ENCODE measurements around the gene HSPB8.

The HSPB8 gene, protein sequence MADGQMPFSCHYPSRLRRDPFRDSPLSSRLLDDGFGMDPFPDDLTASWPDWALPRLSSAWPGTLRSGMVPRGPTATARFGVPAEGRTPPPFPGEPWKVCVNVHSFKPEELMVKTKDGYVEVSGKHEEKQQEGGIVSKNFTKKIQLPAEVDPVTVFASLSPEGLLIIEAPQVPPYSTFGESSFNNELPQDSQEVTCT

DNA sequence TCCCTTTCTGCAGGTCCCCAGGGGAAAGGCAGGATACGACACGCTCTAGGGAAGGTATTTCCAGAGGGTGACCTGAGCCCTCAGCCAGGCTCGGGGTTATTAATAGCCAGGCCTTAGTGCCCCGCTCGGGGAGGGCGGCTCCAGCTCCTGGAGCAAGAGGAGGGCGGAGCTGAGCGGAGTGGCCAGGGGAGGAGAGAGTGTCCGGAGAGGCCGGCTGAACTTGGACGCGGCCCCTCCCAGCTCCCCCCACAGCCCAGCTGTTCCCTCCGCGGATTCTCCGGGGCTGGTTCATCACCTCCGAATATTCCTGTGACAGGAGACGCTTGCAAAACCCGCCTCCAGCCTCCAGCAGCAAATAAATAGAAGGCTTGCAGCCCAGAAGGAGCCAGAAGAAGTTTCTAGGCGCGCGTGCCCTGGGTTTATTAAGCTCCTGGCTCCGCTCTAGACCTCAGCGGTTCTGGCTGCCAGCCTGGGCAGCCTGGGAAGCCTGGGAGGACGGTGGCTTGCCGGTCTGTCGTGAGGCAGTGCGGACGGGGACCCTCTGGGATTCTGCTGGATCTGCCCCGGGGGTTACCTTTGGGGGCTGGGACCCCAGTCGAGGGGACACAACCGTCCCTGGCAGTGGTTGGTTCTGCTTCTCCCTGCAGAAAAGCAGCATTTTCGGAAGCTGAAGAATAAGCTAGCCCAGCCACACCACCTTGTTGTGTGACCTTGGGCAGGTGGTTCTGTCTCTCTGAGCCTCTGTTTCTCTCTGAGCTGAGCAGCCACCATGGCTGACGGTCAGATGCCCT is at the start of gene HSPB8:
Gene HSPB8, plus strand, starts transcription at position 388 of the 791 bp plus-strand sequence. Its CDS starts 382 bp downstream, at position 770.
- DNase-seq: no peak

DNA sequence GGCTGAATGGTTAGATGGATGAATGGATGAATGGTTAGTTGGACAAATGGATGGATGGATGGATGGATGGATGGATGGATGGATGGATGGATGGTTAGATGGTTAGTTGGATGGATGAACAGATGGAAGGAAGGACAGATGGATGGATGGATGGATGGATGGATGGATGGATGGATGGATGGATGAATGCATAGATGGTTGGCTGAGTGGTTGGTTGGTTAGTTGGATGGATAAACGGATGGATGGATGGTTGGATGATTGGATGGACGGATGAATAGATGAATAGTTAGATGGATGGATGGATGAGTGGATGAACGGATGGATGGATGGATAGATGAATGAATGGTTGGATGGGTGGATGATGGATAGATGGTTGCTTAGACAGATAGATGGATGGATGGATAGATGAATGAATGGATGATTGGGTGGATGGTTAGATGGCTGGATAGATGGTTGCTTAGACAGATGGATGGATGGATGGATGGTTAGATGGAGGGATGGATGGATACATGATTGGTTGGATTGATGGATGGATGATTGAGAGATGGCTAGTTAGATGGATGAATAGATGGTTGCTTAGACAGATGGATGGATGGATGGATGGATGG is 48.8 kb upstream of the HSPB8 start:
- DNase-seq: no peak

DNA sequence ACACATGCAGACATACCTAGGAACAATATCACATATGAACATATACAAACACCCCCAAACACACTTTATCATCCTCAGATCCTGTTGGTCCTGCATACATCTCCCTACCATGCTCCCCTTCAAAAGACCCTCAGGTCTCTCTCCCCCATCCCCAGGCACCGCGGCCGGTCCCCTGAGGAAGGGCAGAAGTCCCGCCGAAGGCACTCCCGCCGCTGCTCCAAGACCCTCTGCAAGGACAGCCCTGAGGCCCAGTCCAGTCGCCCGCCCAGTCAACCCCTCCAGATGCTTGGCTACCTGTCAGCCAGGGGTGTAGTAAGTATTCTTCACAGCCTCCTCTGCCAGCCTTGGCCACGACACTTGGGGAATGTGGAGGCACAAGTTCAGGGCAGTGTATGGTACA is 48.2 kb upstream of the HSPB8 start:
- DNase-seq: no peak

DNA sequence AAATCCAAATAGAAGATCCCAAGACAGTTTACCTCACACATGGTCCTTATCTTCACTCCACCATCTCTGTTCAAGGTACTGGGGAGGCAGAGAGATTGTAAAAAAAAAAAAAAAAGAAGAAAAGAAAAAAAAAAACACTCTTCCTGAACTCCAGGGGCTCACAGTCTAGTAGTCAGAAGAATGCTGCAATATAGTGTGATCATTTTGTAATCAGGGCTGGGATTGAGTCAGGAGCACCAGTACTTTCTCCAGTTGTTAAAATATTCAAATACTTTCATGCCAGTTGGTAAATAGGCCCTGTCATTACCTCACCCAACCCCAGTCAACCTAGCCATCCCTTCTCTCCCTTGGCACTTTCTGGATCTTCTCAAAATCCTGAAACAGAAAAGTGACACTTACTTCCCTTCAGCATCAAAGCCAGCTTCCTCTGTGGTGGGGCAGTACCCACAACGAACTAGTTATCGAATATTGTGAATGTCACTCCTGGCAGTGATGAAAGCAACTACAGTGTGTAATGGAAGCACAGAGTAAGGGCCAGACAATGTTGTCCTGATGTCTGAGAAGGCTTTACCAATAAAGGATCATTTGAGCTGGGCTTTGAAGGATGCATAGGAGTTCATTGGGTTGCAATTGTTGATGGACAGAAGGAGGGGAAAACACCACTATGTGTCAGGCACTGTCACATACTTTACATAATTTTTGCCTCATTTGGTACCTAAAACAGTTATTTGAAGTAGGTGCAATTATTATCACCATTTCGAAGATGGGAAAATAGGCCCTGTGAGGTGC is 44.3 kb upstream of the HSPB8 start:
- no peak for DNase-seq

DNA sequence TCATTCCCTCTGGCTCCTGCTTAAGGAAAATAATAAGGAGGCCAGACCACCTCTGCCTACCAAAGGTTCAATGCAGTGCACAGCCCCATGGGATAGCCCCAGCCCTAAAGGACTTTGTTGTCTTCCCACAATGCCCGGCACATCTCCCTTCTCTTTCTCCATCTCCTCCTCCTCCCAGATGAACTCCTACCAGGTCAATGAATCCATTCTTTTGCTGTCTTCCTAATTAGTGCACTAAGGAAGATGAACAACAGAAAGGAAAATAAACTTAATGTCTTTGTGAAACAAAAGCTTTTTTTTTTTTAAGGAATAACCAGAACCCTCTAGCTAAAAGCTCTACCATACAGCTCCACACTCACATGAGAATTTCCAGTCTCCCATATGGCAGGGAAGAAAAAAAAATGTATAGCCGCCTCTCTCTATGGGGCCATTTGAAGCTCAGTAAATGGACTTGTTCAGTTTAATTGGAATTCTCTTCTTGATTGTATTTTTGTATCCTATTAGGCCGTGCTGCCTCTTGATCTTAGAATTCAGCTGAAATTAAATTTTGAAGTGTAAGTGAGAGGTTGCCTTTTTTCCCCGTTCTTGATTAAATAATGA is 41.8 kb upstream of the HSPB8 start:
- DNase-seq: no peak

DNA sequence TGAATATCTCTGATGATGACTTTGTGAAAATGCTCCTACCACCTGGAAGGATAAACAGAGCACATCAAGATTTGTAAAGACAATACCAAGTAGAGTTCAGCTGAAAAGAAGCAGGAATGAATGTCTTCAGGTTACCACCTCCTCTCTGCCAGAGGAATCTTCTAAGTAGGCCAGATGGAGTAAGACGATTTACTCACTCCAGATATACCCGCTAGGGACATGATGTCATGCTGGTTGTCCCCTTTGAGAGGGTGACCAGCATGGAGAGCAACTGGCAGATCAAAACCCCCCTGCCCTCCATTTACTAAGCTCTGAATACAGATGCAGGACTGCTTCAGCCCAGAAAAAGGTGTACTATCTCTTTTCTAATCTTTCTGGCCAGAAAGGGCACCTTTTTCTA is 39.3 kb upstream of the HSPB8 start:
- no peak for DNase-seq

DNA sequence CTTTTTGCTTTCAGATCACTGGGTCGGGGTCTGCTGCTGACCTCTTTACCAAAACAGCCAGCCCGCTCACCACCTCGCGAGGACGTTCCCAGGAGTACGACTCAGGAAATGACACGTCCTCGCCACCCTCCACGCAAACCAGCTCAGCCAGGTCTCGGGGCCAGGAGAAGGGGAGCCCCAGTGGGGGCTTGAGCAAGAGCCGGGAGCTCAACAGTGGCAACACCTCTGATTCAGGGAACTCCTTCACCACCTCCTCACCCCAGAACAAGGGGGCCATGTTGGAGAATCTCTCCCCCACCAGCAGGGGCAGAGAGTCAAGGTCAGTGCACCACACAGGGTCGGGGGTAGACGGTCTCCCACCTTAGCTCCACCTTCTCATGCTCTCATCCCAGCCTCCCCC is 33.4 kb upstream of the HSPB8 start:
- DNase-seq: no peak

DNA sequence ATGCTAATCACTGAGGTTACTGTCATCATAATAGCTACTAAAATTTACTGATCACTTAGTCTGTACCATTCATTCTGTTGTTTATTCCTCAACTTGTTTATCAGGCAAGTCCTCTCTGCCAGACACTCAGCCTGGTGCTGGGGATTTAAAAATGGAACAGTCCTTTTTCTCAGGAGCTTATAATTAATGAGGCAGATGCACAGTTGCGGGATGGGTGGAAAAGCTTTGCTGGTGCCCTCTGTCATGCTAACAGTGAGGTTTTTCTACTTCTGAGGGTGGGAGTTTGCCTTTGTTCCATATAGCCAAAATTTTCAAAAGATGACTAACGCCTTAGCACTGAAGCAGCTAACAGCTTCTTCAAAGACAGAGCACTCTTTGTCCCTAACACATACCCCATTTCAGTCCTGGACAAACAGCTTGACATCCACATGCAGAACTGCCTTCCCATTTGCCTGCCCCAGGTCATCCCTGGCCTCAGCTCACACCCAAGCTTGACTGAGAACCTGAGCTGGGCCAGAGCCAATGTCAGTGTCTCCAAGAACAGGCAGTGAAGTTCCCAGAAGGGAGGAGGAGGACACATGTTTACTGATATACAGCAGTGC is 30.8 kb upstream of the HSPB8 start:
- no peak for DNase-seq

DNA sequence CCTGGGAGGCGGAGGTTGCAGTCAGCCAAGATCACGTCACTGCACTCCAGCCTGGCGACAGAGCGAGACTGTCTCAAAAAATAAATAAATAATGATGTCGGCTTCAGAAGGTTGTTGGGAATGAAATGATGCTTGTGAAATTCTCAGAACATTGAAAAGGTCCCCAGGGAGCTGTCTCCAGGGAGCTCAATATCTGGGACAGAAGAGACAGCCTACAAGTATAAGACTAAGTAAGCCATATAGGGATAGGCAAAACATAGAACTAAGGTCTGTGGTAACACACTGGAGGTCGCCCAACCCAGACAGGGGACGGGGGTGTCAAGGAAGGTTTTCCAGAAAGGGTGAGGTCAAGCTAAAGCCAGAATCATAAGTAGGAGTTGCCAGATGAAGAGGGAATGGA is 29.5 kb upstream of the HSPB8 start:
- no peak for DNase-seq

DNA sequence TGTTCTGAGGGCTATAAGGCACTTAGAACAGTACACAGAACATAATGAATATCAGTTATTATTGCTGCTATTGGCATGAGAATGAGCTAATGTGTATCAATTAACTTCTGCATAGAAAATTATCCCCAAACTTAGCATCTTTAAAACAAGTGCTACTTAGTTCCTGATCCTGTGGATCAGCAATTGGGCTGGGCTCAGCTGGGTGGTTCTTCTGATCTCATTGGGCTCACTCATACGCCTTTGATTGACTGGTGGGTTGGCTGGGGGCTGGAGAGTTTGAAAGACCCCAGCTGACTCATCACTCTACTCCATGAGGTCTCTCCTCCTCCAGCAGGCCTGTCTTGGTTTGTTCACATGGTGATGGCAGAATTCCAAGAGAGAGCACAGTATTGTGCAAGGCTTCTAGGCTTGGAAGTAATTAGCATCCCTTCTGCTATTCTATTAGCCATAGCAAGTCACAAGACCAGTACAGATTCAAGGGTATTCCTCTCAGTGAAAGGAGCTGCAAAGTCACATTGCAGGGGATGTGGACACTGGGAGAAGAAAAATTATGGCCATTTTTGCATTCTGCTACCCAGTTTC is 27.2 kb upstream of the HSPB8 start:
- DNase-seq: no peak

DNA sequence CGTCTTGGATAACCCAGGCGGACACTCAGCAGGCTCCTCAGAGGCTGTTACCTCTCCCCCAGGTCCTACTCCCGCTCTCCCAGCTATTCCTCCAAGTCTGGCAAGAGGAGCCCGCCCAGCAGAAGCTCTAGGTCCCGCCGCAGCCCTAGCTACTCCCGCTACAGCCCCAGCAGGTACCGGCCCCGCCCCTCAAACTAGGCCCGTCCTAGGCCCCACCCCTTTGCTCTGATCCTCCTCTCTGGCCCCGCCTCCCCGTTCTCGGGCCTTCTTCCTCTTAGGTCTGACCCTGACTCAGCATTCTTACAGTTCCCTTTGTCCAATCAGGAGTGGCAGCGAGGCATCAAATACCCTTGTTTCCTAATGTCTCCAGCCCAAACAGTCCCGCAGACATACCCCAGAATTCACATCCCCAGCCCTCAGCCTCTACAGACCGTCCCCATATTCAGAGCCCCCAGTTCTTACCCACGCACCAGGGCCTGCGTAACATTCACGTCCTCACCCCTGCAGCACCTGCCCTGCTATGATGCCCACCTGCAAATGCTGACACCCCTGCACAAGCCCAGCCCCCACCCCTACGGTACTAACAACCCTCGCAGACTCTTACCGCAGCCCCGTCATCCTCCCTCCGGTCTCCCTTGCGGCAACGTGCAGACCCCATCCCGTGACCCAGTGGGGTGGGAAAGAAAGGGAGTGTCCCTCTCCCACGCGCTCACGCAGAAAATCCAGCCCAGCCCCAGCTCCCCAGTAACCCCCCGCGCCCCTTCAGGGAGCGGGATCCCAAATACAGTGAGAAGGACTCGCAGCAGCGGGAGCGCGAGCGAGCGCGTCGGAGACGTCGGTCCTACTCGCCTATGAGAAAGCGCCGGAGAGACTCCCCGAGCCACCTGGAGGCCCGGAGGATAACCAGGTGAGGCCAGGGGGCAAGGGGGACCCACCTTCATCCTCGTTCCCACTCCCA is 25.0 kb upstream of the HSPB8 start:
- DNase-seq: no peak

DNA sequence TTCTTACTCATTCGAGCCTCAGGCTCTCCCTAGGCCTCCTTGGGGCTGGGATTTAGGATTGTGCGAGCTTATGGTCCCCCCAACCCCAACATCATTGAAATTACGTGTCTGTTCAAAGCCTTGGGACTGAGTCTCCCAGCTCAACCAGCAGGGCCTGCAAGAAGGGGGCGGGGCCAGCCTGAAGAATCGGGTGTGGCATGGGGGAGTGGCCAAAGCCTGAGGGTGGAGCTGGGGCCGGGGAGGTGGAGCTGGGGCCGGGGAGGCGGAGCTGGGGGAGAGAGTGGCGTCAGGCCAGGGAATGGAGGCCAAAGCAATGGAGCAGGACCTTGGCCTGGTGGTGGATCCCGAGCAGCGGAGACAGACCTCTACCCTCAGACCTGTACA is 24.3 kb upstream of the HSPB8 start:
- no peak for DNase-seq

DNA sequence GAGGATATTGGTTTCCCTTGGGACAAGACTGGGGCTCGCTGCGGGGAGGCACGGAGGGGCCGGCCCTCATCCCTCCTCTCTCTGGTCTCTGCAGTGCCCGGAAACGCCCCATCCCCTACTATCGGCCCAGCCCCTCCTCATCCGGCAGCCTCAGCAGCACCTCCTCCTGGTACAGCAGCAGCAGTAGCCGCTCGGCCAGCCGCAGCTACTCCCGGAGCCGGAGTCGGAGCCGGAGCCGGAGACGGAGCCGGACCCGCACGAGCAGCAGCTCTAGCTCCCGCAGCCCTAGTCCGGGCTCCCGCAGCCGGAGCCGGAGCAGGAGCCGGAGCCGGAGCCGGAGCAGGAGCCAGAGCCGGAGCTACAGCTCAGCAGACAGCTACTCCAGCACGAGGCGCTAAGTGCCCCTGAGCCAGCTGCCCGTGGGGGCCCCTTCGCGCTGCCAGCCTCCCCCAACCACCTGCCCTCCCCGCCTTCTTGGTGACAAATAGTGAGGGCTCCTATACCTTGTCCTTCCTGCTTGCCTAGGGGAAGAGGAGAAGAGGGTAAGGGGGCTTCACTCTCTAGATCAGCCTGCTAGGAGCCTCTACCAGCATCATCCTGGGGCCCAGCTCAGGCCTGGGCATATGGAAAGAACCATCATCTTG is 22.2 kb upstream of the HSPB8 start:
- DNase-seq: no peak

DNA sequence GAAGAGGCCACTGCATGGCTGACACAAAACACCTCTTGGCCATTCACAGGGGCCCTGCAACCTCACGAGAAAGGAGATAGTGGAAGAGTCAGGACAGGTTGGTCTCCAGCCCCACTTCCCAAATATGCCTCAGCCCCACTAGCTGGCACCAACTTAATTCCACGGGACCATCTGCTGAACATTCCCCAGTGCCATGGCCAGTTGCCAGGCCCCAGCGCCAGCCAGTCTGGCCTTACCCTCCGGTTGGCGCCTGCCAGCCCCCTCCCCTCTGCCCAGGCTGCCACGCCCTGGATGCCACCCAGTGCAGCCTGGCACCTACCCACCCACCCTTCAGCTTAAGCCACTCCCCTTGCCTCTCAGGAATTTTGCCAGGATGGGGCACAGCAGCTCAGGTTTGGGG is 21.2 kb upstream of the HSPB8 start:
- DNase-seq: no peak

DNA sequence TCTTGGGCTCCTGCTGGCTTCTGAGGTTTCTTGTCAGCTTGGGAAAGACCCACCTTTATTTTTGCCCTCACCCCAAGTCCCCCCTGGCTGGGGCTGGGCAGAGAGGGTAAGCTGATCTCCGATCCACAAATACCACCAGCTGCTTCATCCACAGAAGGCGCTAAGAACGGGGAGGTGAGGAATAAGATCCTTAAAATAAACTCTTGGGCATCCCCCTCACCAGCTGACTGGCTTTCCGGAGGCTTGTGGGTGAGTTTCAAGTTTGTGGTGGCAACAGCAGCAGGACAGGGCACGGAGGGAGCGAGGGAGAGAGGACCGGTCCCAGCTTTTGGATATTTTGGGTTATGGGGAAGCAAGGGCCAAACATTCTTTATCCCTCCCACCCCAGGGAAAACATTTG is 20.8 kb upstream of the HSPB8 start:
- DNase-seq: no peak

DNA sequence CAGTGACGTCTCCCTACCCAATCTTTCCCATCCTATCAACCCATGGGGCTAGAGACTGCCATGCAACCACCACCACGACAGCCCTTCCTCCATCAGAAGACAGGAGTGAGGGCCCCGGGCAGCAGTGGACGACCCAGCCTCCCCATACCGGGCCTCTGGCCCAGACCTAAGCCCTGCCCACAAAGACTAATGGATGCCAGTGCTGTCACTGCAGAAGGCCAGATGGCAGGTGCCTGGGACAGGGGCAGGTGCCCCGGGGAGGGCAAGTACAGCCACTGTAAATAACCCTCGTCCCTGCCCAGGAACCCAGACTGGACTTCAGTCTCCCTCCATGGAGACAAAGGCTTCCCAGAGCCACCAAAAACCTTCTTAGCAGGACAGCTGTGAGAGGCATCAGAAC is 20.3 kb upstream of the HSPB8 start:
- DNase-seq: no peak

DNA sequence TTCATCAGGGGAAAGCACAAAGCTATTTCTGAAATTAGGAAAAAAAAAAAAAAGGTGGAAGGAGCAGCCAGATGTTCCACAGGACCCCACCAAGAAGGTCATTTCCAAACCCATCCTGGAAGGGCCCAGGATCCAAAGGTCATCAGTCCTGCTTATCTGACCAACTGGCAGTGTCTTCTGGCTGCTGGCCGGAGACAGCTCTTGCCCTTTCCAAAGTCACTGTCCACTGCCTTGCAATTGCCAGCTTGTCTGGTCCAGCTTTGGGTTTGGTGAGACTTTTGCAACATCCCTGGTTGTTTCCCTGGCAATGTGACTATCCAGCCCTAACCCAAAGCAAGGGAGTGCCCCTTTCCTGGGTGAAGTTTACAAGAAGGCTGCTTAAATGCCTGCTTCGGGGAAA is 18.9 kb upstream of the HSPB8 start:
- no peak for DNase-seq

DNA sequence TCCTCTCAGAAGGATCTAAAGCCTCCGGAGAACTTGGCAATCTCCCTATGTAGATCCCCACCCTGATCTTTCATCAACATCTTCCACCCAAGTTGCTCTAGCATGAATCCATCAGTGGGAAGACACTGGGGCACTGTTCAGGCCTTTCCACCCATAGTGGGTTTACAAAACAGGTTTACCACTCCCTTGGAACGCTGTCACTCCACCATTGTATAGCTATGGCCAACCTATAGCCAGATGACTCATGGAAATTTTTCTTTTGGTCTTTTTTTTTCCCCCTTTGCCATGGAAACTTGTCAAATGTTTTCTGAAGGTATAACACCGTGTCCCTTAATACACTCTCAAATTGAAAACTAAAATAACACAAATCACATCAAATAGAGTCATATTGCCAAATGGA is 10.8 kb upstream of the HSPB8 start:
- DNase-seq: no peak

DNA sequence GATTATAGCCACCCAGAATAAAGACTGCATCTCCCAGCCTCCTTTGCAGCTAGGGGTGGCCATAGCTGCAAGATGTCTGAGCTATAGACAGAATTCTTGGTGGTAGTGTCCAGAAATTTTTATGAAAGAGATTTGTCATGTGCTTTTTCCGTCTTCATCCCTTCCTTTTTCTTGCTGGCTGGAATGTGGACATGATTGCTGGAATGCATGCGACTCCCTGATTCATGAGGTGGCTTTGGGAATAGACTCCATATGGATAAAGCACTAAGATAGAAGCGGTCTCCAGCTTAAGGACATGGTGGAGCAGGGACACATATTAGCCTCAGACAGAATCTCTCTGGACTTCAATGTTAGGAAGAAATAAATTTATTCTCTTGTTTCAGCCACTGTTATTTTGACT is 10.0 kb upstream of the HSPB8 start:
- no peak for DNase-seq

DNA sequence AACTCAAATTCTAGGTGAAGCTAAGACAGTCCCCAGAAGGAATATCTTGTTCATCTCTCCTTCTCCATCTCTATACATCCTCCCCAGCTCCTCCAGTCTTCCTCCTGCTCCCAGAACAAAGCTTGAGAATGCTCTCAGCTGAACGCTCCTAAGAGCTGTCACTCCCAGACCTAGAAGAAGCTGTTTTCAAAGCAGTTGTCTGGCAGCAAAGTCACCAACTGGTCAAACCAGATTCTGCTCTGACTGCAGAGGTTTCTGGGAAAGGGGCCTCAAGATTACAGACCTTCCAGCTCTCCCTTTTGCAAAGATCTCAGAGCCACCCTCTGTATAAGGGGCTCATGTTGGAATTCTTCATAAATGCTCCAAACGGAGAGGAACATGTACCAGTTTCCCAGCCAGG is 9.6 kb upstream of the HSPB8 start:
- DNase-seq: no peak

DNA sequence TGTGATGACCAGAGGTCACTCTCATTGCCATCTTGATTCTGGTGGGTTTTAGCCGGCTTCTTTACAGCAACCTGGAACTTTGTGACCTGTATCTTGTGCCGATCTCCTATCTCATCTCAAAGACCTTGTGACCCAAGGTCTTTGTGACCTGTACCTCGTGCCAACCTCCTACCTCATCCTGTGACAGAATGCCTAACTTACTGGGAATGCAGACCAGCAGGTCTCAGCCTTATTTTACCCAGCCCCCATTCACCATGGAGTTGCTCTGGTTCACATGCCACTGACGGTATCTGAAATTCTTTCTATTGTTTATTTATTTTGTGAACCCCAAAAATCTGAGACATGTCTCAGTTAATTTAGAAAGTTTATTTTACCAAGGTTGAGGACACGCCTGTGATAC is 7.4 kb upstream of the HSPB8 start:
- DNase-seq: no peak
